Activated T-cell treated with anti-CD3 and anti-CD28 coated beads, Interleukin-2, amount 50 U/mL, for 72 hours (primary cell): ENCODE measurements around the gene NUPR2. TPM values are rescaled to one million over a fixed set of nuclear protein-coding genes. Genes with fewer than 3 reads are reported as not detected.
"Not testable (repeated sequence)": the region's sequence is repeated elsewhere in the genome, so short reads cannot be mapped to it uniquely, and the experiment has no call there.

ENCODE experiments used
- ATAC-seq, 2 donors: fragments of 150-1000 bp; cut with Tn5 transposase; replicated peaks in 1 of 2; 2 replicates each; pipeline ENCODE4 v1.10.0; 2021; ENCODE audit warnings: moderate library complexity in 2 of 2, mild to moderate bottlenecking in 1 of 2
- DNase-seq, 2 donors: peaks; one replicate each; pipeline ENCODE4 v3.0.0; 2021 to 2022; ENCODE audit warnings: mixed read lengths in 1 of 2
- H3K27ac Mint-ChIP-seq: one replicate; pipeline ENCODE4 v1.8.0; 2022; ENCODE audit warnings: mild to moderate bottlenecking, moderate library complexity, mixed read lengths
- H3K27me3 Mint-ChIP-seq: one replicate; pipeline ENCODE4 v1.8.0; 2022; ENCODE audit warnings: low read depth, mixed read lengths
- H3K36me3 Mint-ChIP-seq, 2 donors: one replicate each; pipeline ENCODE4 v1.8.0; 2022; ENCODE audit warnings: mixed read lengths in 2 of 2, mild to moderate bottlenecking in 1 of 2; ENCODE audit not compliant: insufficient read depth in 2 of 2
- H3K4me1 Mint-ChIP-seq: one replicate; pipeline ENCODE4 v1.8.0; 2022; ENCODE audit warnings: low read depth, mixed read lengths
- H3K4me3 Mint-ChIP-seq, 2 donors: one replicate each; pipeline ENCODE4 v1.8.0; 2022; ENCODE audit warnings: mild to moderate bottlenecking in 2 of 2, mixed read lengths in 2 of 2, moderate library complexity in 2 of 2
- H3K9me3 Mint-ChIP-seq, 2 donors: one replicate each; pipeline ENCODE4 v1.8.0; 2022; ENCODE audit warnings: mixed read lengths in 2 of 2
- total RNA-seq, 2 donors: library from RNA; stranded (reverse); gene quantifications; one replicate each; pipeline ENCODE4 v1.2.3, GENCODE V29; 2022

The NUPR2 gene, protein sequence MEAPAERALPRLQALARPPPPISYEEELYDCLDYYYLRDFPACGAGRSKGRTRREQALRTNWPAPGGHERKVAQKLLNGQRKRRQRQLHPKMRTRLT
- total RNA-seq = under 1 TPM in 1 of 2 donors, not detected in 1; 0.58 TPM

DNA sequence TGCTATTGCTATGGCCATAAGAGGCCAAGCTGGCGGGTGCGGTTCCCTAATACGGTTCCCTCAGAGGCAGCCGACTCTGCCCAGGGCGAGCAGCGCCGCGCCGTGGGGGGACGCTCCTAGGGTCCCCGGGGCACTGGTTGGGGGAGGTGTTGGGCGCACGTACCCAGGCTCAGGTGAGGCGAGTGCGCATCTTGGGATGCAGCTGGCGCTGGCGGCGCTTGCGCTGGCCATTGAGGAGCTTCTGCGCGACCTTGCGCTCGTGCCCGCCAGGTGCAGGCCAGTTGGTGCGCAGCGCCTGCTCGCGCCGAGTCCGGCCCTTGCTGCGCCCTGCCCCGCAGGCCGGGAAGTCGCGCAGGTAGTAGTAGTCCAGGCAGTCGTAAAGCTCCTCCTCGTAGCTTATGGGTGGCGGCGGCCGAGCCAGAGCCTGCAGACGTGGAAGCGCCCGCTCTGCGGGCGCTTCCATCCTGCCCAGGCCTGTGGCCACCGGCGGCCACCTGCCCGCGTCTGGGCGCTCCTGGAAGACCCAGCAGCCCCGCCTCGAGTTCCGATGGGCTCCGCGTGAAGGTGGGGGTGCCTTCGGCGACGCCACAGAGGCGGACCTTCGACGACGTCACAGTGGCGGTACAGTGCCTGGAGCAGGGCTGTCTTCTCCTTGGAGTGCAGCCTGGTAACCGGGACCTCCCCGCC, at the start of gene NUPR2:
TSS of gene NUPR2 (minus strand) at position 566 of the 687 bp plus-strand sequence. CDS start at position 463, 103 bp downstream.
- Mint-ChIP-seq H3K36me3 (no peaks in the 10 kb centered on the region), H3K27me3 (peaks cover 8% of the 10 kb centered on the region), H3K4me3 (peak within 1 kb of the TSS; percentile 28 to 55), H3K27ac (no peak within 1 kb of the TSS), H3K9me3 (no peaks in the 10 kb centered on the region), H3K4me1 (no peaks in the 10 kb centered on the region)
- peak in 1 of 2 donors; percentile 48 for ATAC-seq
- no peak for DNase-seq

DNA sequence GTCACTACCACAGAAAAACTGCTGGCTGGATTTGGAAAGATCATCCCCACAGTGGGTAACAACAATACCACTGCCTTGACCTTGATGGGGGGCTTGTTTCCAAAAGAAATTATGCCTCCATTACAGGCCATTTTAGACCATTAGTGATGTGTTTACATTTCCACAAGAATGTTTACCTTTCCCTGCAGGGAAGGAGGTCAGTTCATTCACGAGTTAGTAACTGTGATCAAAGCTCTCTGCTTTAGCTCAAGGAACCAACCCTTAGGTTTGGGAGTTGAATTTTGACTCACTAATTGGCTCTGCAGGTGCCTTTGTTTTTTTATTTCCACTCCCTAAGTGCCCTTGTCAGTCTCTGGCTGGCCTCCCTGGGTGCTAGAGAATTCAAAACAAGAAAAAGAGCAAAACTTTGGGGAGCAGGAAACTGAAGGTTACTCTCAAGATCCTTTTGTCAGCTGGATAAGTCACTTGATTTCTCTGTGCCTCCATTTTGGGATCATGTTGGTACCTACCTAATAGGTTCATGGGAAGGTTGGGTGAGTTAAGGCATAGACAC, 41.1 kb upstream of the NUPR2 start:
- peaks cover 12 to 18% of the 10 kb centered on the region in 2 donors for H3K9me3 Mint-ChIP-seq

DNA sequence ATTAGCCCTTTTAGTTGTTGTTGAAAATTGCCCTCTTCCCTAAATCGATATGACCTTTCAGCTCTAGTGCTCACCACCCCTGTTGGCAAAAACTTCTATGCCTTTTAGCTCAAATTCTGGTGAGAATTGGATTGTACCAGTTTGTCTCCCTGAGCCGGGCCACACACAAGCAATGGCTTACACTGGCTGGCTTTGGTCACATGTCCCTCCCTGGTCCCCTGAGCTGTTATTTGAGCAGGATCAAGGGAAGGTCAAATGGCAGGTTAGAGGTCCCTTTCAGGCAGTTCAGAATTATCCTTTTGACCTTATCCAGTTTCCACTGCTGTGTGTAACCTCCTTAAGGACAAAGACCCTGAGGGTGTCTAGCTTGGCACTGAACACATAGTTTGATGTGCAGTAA, 14.8 kb upstream of the NUPR2 start:
- ATAC-seq, DNase-seq, H3K4me1 Mint-ChIP-seq, H3K4me3 Mint-ChIP-seq, H3K27ac Mint-ChIP-seq, H3K27me3 Mint-ChIP-seq, H3K9me3 Mint-ChIP-seq, H3K36me3 Mint-ChIP-seq: not testable (repeated sequence)

More for the DNA sequence above, 41.1 kb upstream of the NUPR2 start:
- H3K4me1 Mint-ChIP-seq = no peaks in the 10 kb centered on the region
- ATAC-seq (no peak), DNase-seq (no peak)
- no peak overlapping the region for H3K4me3 Mint-ChIP-seq
- H3K36me3 Mint-ChIP-seq = peaks cover 6 to 9% of the 10 kb centered on the region in 2 donors
- no peak overlapping the region for H3K27ac Mint-ChIP-seq
- peaks cover 6% of the 10 kb centered on the region for H3K27me3 Mint-ChIP-seq

DNA sequence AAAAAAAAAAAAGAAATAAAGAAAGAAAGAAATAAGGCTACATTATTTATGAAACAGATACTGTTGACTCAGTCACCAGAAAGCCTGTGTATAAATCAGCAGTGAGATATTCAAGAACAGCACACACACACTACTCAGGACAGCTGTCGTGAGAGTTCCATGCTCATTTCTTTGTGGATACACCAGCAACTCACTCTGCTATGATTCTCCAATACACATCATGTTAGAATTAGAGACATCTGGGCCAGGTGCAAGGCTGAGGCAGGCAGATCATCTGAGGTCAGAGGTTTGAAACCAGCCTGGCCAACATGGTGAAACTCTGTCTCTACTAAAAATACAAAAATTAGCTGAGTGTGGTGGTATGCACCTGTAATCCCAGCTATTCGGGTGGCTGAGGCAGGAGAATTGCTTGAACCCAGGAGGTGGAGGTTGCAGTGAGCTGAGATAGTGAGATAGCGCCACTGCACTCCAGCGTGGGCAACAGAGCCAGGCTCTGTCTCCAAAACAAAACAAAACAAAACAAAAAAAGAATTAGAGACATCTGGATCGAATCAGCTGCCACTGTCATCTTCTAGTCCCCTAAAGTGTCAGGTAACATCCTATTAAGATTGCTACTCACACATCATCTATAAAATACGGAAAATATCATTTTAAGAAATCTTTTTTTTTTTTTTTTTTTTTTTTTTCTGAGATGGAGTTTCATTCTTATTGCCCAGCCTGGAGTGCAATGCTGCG, 11.2 kb upstream of the NUPR2 start:
- no peaks in the 10 kb centered on the region for H3K36me3 Mint-ChIP-seq
- no peaks in the 10 kb centered on the region for H3K27me3 Mint-ChIP-seq
- ATAC-seq (no peak), DNase-seq (no peak)
- H3K27ac Mint-ChIP-seq = no peak overlapping the region
- H3K4me1 Mint-ChIP-seq = no peaks in the 10 kb centered on the region
- no peak overlapping the region for H3K4me3 Mint-ChIP-seq
- no peaks in the 10 kb centered on the region for H3K9me3 Mint-ChIP-seq

DNA sequence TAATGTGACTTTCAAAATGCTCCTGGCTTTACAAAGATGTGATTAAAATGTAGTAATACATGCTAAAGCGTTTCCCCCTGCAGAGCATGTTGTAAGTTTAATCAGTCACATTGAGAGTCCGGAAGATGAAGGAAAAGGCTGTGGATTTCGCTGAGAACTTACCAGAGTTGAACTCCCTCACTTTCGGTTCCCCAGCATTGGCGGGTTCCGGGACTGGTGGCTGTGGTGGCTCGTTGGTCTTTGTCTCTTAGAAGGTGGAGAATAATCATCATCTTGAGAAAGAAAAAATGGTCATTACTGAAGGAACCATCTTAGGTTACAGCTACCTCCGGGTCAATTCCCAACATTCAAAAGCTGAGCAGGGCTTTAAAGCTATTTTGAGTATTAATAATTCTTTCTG, 9.6 kb upstream of the NUPR2 start:
- H3K4me3 Mint-ChIP-seq = no peak overlapping the region
- H3K4me1 Mint-ChIP-seq = no peaks in the 10 kb centered on the region
- no peak for ATAC-seq
- H3K27me3 Mint-ChIP-seq = no peaks in the 10 kb centered on the region
- no peak overlapping the region for H3K27ac Mint-ChIP-seq
- DNase-seq = no peak
- no peaks in the 10 kb centered on the region for H3K36me3 Mint-ChIP-seq
- no peaks in the 10 kb centered on the region for H3K9me3 Mint-ChIP-seq

DNA sequence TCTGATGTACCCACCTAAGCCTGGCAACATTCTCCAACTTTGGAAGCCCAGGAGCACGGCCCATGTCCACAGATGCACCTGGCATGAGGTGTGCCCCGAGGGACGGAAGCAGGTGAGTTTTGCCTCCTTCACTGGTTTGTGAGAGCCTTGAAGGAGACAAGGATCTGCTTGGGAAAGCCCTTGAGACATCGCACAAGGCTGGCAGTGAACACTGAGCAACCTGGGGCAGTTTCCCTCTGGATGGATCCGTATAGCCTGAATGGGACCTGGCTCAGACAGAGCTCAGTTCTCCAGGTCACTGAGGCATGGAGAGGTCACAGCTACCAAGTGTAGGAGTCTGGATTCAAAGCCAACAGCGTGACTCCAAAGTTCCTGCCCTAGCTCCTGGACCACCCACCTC, 8.8 kb upstream of the NUPR2 start:
- DNase-seq (no peak), ATAC-seq (no peak)
- Mint-ChIP-seq H3K36me3 (no peaks in the 10 kb centered on the region), H3K9me3 (no peaks in the 10 kb centered on the region), H3K4me1 (no peaks in the 10 kb centered on the region), H3K27ac (no peak overlapping the region), H3K4me3 (no peak overlapping the region), H3K27me3 (no peaks in the 10 kb centered on the region)

DNA sequence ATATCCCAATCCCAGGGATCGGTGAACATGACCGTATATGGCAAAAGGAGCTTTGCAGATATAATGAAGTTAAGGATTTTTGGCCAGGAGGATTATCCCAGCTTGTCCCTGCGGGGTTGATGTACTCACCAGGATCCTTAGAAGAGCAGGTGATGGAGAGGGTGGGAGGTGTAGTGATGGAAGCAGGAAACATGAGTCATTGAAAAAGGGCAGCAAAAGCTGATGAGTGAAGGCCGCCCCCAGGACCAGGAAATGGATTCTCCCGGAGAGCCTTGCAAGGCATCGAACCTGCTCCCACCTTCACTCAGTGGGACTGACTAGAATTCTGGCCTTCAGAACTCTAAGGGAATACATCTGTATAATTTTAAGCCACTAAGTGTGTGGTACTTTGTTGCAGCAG, 5.2 kb upstream of the NUPR2 start:
- H3K27ac Mint-ChIP-seq = no peak overlapping the region
- H3K27me3 Mint-ChIP-seq = peaks cover 6% of the 10 kb centered on the region
- H3K4me1 Mint-ChIP-seq = no peaks in the 10 kb centered on the region
- H3K36me3 Mint-ChIP-seq = no peaks in the 10 kb centered on the region
- DNase-seq = no peak
- no peak overlapping the region for H3K4me3 Mint-ChIP-seq
- ATAC-seq = no peak
- no peaks in the 10 kb centered on the region for H3K9me3 Mint-ChIP-seq

DNA sequence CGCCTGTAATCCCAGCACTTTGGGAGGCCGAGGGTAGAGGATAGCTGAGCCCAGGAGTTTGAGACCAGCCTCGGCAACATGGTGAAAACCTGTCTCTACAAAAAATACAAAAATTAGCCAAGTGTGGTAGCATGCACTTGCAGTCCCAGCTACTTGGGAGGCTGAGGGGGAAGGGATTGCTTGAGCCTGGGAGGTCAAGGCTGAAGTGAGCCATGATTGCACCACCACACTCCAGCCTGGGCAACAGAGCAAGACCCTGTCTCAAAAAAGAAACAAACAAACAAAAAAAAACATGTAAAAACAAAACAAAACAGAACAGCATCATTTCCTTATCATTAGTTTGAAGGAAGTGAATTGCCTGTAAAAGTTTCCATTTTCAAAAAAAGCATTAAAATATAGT, 4.0 kb downstream of the NUPR2 start:
- not testable (repeated sequence) for H3K27ac Mint-ChIP-seq, H3K36me3 Mint-ChIP-seq, H3K4me3 Mint-ChIP-seq, H3K27me3 Mint-ChIP-seq, DNase-seq, ATAC-seq, H3K9me3 Mint-ChIP-seq
- peaks cover 18% of the 10 kb centered on the region for H3K4me1 Mint-ChIP-seq

DNA sequence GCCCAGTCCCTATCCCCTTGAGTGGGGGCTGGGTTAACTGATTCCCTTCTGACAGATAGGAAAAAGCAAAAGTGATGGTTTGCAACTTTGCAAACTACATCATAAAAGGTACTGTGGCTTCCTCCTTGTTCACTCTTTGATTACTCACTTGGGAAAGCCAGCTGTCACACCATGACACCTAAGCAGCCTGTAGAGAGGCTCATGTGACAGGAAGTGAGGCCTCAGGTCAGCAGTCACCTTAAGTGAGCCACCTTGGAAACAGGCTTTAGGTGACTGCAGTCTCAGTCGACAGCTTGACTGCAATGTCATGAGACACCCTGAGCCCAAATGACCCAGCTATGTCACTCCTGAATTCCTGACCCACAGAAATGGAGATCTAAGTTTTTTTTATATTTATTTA, 5.6 kb downstream of the NUPR2 start:
- Mint-ChIP-seq H3K4me1 (peaks cover 27% of the 10 kb centered on the region), H3K27ac (no peak overlapping the region), H3K27me3 (no peaks in the 10 kb centered on the region), H3K9me3 (peaks cover 1 to 8% of the 10 kb centered on the region in 2 donors), H3K36me3 (peaks cover 15 to 17% of the 10 kb centered on the region in 2 donors), H3K4me3 (no peak overlapping the region)
- ATAC-seq (peak; percentile 30 to 35), DNase-seq (peak; percentile 21)

DNA sequence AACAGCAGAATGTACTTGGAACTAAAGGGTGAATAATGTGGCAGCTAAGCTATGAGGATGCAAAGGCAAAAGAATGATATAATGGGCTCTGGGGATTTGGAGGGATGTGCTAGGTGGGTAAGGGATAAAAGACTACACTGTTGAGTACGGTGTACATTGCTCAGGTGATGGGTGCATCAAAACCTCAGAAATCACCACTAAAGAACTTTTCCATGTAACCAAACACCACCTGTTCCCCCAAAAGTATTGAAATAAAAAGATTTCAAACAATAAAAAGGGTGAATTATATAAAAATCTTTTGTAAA, 8.3 kb downstream of the NUPR2 start:
- Mint-ChIP-seq H3K4me1 (peaks cover 40% of the 10 kb centered on the region), H3K27me3 (no peaks in the 10 kb centered on the region), H3K36me3 (peaks cover 19% of the 10 kb centered on the region in 2 donors), H3K27ac (no peak overlapping the region), H3K9me3 (peaks cover 1 to 8% of the 10 kb centered on the region in 2 donors), H3K4me3 (peak overlapping the region; percentile 93 to 99)
- ATAC-seq = no peak
- DNase-seq = no peak

DNA sequence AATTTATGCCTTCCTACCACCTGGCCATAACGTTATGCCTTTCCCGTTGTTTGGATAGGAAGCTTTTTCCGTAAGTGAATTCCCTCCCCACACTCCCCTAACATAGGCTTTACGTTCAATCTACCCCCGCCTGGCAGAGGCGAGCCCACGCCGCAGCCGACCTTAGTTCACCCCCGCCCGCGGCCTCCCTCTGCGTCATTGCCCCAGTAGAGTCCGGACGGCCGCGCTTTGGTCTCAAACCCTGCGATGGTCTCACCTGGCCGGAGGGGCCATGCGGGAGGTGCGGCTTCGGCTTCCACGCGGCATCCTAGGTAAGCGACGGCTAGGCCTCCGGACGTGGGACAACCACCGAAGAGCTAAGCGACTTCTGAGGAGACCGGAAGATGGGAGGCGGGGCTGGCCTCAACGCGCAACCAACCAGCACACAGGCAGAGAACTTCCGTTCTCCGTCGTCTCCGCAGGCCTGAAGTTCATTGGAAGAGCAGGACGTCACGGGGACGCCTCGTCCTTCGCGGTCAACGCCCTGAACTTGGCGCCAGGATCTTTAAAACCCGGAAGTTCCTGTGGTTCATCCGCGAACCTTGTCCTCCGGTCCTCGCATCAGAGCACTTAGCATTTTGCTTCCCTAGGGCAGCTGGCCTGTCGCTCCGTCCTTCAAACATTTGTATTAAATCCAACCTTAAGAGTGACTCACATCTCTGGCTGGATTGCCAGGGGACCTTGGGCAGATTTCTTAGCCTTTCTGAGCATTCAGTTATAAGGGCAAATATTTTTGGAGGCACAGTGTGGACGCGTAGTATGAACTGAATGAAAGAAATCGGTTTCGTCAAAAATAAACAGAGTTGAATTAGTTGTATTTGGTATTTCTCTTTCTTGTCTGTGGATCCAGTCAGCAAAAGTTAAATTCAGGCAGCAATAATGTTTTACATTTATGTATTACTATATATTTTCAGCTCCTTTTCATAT, 9.8 kb downstream of the NUPR2 start, which contains the start of gene CHCHD2:
TSS of gene CHCHD2 (minus strand) at position 369 of the 966 bp plus-strand sequence. CDS start at position 306, 63 bp downstream.
- DNase-seq (peak; percentile 92 to 94), ATAC-seq (peak; percentile 98 to 99)
- Mint-ChIP-seq H3K9me3 (peaks cover 1 to 8% of the 10 kb centered on the region in 2 donors), H3K27ac (peak within 1 kb of the TSS; percentile 99), H3K36me3 (peaks cover 19% of the 10 kb centered on the region in 2 donors), H3K4me3 (peak within 1 kb of the TSS; percentile 93 to 99), H3K27me3 (no peaks in the 10 kb centered on the region), H3K4me1 (peaks cover 40% of the 10 kb centered on the region)

DNA sequence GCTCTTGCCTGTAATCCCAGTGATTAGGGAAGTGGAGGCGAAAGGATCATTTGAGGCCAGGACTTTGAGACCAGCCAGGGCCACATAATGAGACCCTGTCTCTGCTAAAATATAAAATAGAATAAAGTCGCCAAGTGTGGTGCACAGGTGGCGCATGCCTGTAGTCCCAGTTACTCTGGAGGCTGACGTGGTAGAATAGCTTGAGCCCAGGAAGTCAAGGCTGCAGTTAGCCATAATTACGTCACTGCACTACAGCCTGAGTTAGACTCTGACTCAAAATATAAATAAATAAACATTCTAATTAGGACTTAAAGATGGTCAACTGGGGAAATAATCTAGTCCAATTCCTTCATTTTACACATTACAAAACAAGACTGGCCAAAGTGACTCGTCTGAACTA, 10.7 kb downstream of the NUPR2 start:
- H3K36me3 Mint-ChIP-seq = peaks cover 21 to 25% of the 10 kb centered on the region in 2 donors
- peak; percentile 27 to 37 for DNase-seq

More for the DNA sequence above, 10.7 kb downstream of the NUPR2 start:
- ATAC-seq = no peak
- peak overlapping the region; percentile 93 to 99 for H3K4me3 Mint-ChIP-seq
- peak overlapping the region; percentile 99 for H3K27ac Mint-ChIP-seq
- peaks cover 1 to 8% of the 10 kb centered on the region in 2 donors for H3K9me3 Mint-ChIP-seq
- H3K27me3 Mint-ChIP-seq = no peaks in the 10 kb centered on the region
- H3K4me1 Mint-ChIP-seq = peaks cover 37% of the 10 kb centered on the region
